ENCODE results near the gene KDM4B. TPM values are rescaled to one million over a fixed set of nuclear protein-coding genes. Genes with fewer than 3 reads are reported as not detected.

KDM4B gene
- total RNA-seq, 1 donor, result 22.1 TPM

DNA sequence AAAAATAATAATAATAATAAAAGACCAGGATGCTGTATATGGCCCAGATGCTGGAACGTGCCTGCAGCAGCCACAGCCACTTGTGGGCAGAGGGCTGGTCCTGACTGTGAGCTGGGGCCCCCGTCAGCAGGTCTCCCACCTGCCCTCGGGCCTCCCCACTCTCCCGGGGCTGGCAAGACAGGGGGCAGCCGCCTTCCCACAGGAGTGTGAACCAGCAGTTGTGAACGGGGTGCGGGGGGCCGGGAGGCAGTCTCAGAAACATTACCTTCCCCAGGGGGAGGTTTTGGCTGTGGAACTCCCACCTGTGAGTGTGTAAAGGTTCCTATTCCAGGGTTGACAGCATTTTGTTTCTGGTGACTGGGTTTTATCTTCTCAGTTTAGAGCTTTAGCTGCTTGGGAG lies 151.4 kb downstream of the KDM4B start:
- Histone ChIP-seq H3K27ac (ENCODE audit: low read depth, low read length) (no peak overlapping the region), H3K4me2 (ENCODE audit: insufficient read depth, low read length) (no peak overlapping the region), H3K27me3 (ENCODE audit: insufficient read depth, low read length) (no peaks in the 10 kb centered on the region), H3K4me3 (ENCODE audit: insufficient read depth, low read length) (no peak overlapping the region), H3K79me2 (ENCODE audit: insufficient read depth, low read length) (no peaks in the 10 kb centered on the region), H2AFZ (ENCODE audit: low read length) (no peak overlapping the region), H4K20me1 (ENCODE audit: insufficient read depth, low read length) (peaks cover 3% of the 10 kb centered on the region), H3K36me3 (ENCODE audit: insufficient read depth, low read length) (peaks cover 9% of the 10 kb centered on the region), H3K9me3 (ENCODE audit: low read depth, low read length) (no peaks in the 10 kb centered on the region), H3K4me1 (ENCODE audit: insufficient read depth, low read length) (no peaks in the 10 kb centered on the region)
- TF ChIP-seq, protein P1, sequence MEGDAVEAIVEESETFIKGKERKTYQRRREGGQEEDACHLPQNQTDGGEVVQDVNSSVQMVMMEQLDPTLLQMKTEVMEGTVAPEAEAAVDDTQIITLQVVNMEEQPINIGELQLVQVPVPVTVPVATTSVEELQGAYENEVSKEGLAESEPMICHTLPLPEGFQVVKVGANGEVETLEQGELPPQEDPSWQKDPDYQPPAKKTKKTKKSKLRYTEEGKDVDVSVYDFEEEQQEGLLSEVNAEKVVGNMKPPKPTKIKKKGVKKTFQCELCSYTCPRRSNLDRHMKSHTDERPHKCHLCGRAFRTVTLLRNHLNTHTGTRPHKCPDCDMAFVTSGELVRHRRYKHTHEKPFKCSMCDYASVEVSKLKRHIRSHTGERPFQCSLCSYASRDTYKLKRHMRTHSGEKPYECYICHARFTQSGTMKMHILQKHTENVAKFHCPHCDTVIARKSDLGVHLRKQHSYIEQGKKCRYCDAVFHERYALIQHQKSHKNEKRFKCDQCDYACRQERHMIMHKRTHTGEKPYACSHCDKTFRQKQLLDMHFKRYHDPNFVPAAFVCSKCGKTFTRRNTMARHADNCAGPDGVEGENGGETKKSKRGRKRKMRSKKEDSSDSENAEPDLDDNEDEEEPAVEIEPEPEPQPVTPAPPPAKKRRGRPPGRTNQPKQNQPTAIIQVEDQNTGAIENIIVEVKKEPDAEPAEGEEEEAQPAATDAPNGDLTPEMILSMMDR (IDR thresholded peaks at IDR 0.05; ENCODE audit: extremely low read depth, low read depth, low read length), result no peak
- no peak for DNase-seq (ENCODE audit: insufficient read length, low spot score, missing footprints)

DNA sequence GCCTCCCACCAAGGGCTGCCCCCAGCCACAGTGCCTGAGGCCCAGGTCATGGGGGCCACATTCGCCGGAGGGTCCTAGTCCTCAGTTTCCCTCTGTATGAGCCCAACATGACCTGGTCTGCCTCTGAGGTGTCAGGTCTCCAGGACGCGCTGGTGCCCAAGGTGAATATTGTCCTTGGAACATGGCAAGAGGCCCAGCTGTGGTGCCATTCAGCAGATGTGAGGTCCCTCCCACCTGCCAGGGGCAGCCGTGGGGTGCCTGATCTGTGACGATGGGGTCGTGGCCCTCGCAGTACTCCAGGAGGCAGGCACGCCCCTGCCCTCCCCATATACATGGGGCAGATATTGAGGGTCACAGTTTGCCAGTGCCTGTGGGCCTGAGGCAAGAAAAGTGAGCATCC lies 151.9 kb downstream of the KDM4B start:
- Histone ChIP-seq H3K4me1 (ENCODE audit: insufficient read depth, low read length) (no peaks in the 10 kb centered on the region), H3K79me2 (ENCODE audit: insufficient read depth, low read length) (no peaks in the 10 kb centered on the region), H3K4me2 (ENCODE audit: insufficient read depth, low read length) (no peak overlapping the region), H2AFZ (ENCODE audit: low read length) (no peak overlapping the region), H3K27me3 (ENCODE audit: insufficient read depth, low read length) (no peaks in the 10 kb centered on the region), H3K4me3 (ENCODE audit: insufficient read depth, low read length) (no peak overlapping the region), H3K36me3 (ENCODE audit: insufficient read depth, low read length) (peaks cover 9% of the 10 kb centered on the region), H3K9me3 (ENCODE audit: low read depth, low read length) (no peaks in the 10 kb centered on the region), H3K27ac (ENCODE audit: low read depth, low read length) (no peak overlapping the region), H4K20me1 (ENCODE audit: insufficient read depth, low read length) (peaks cover 3% of the 10 kb centered on the region)
- DNase-seq (ENCODE audit: insufficient read length, low spot score, missing footprints), result no peak
- TF ChIP-seq, protein P1 (IDR thresholded peaks at IDR 0.05; ENCODE audit: extremely low read depth, low read depth, low read length), result no peak

DNA sequence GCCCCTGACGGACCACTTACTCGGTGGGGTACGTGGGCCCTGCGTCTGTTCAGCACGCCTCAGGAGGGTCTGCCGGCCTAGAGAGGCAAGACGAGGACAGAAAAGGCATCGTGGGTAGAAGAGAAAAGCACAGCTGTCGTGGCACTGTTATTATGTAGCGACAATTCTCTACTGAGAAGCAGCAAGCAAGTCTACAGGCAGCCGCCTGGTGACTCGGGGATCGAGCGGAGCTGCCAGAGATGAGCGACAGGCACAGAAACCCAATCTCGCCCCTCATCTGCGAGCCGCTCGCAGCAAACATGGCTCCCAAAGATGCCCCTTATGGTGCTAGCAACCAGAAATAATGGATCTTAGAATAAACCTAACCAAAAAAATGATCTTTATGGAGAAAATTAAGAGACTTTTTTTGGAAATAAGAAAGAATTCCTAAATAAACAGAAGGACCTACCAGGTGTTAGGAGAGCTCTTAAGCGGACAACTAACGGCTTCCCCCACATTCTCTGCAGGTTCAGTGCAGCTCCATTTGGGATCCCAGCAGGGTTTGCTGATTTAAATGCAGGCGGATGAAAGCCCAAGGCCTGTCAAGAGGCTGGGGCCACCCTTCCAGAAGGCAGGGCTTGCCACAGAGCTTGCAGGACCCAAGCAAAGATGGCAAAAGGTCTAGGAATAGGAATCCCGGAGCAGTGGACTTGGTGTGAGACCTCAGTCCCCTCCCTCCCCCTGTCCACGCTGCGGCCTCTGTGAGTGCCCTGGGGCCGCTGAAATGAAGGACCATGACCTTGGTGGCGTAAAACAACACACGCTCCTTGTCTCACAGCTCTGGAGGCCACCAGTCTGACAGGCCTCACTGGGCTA lies 152.6 kb downstream of the KDM4B start:
- DNase-seq (ENCODE audit: insufficient read length, low spot score, missing footprints), result no peak
- Histone ChIP-seq H3K27me3 (ENCODE audit: insufficient read depth, low read length) (no peaks in the 10 kb centered on the region), H2AFZ (ENCODE audit: low read length) (no peak overlapping the region), H3K9me3 (ENCODE audit: low read depth, low read length) (no peaks in the 10 kb centered on the region), H3K36me3 (ENCODE audit: insufficient read depth, low read length) (peaks cover 9% of the 10 kb centered on the region), H3K4me1 (ENCODE audit: insufficient read depth, low read length) (no peaks in the 10 kb centered on the region), H4K20me1 (ENCODE audit: insufficient read depth, low read length) (peaks cover 3% of the 10 kb centered on the region), H3K4me2 (ENCODE audit: insufficient read depth, low read length) (no peak overlapping the region), H3K27ac (ENCODE audit: low read depth, low read length) (no peak overlapping the region), H3K4me3 (ENCODE audit: insufficient read depth, low read length) (no peak overlapping the region), H3K79me2 (ENCODE audit: insufficient read depth, low read length) (no peaks in the 10 kb centered on the region)
- TF ChIP-seq, protein P1 (IDR thresholded peaks at IDR 0.05; ENCODE audit: extremely low read depth, low read depth, low read length), result no peak

DNA sequence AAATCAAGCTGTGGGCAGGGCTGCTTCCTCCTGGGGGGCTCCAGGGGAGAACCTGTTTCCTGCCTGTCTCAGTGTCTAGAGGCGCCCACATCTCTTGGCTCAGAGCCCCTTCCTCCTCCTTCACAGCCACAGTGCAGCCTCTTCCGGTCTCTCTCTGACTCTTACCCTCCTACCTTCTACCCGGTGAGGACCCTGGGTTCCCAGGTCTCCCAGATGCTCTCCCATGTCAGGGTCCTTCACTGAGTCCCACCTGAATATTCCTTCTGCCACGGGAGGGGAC lies 153.1 kb downstream of the KDM4B start:
- Histone ChIP-seq H3K27ac (ENCODE audit: low read depth, low read length) (no peak overlapping the region), H3K36me3 (ENCODE audit: insufficient read depth, low read length) (peaks cover 9% of the 10 kb centered on the region), H4K20me1 (ENCODE audit: insufficient read depth, low read length) (peaks cover 3% of the 10 kb centered on the region), H3K4me2 (ENCODE audit: insufficient read depth, low read length) (no peak overlapping the region), H3K4me1 (ENCODE audit: insufficient read depth, low read length) (no peaks in the 10 kb centered on the region), H3K79me2 (ENCODE audit: insufficient read depth, low read length) (no peaks in the 10 kb centered on the region), H3K27me3 (ENCODE audit: insufficient read depth, low read length) (no peaks in the 10 kb centered on the region), H3K4me3 (ENCODE audit: insufficient read depth, low read length) (no peak overlapping the region), H3K9me3 (ENCODE audit: low read depth, low read length) (no peaks in the 10 kb centered on the region), H2AFZ (ENCODE audit: low read length) (no peak overlapping the region)
- DNase-seq (ENCODE audit: insufficient read length, low spot score, missing footprints), result no peak
- TF ChIP-seq, protein P1 (IDR thresholded peaks at IDR 0.05; ENCODE audit: extremely low read depth, low read depth, low read length), result no peak
